ENCODE measurements around the gene CFAP20DC.

The CFAP20DC gene

GRCh38 chr3:58784888-58785287, 264.9 kb downstream of the CFAP20DC start:
- DNase-seq (ENCODE audit: low read depth): no peak
- TF ChIP-seq CTCF (IDR thresholded peaks at IDR 0.05; ENCODE audit: low read length, missing control alignments): no peak
- H3K4me3 ChIP-seq (replicated peaks; ENCODE audit: low read depth, low read length): no peak overlapping the region

GRCh38 chr3:58784425-58784824, 265.4 kb downstream of the CFAP20DC start:
- DNase-seq (ENCODE audit: low read depth): no peak
- no peak for TF ChIP-seq CTCF (IDR thresholded peaks at IDR 0.05; ENCODE audit: low read length, missing control alignments)

DNA sequence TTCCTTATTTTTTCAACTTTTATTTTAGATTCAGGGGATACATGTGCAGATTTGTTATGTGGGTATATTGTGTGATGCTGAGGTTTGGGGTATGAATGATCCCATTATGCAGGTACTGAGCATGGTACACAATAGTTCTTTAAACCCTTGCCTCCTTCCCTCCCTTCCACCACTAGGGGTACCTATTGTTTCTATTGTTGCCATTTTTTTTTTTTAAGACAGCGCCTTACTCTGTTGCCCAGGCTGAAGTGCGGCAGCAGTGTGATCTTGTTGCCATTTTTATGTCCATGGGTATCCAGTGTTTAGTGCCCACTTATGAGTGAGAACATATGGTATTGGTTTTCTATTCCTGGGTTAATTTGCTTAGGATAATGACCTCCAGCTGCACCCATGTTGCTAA, 266.0 kb downstream of the CFAP20DC start:
- TF ChIP-seq CTCF (IDR thresholded peaks at IDR 0.05; ENCODE audit: low read length, missing control alignments): no peak
- no peak for DNase-seq (ENCODE audit: low read depth)
- no peak overlapping the region for H3K4me3 ChIP-seq (replicated peaks; ENCODE audit: low read depth, low read length)

More at GRCh38 chr3:58784425-58784824, 265.4 kb downstream of the CFAP20DC start:
- H3K4me3 ChIP-seq (replicated peaks; ENCODE audit: low read depth, low read length): no peak overlapping the region

- H3K4me3 ChIP-seq (replicated peaks; ENCODE audit: low read depth, low read length): no peak overlapping the region
- TF ChIP-seq CTCF (IDR thresholded peaks at IDR 0.05; ENCODE audit: low read length, missing control alignments): no peak
- no peak for DNase-seq (ENCODE audit: low read depth)
Observed at GRCh38 chr3:58779934-58780333, 269.9 kb downstream of the CFAP20DC start.

DNA sequence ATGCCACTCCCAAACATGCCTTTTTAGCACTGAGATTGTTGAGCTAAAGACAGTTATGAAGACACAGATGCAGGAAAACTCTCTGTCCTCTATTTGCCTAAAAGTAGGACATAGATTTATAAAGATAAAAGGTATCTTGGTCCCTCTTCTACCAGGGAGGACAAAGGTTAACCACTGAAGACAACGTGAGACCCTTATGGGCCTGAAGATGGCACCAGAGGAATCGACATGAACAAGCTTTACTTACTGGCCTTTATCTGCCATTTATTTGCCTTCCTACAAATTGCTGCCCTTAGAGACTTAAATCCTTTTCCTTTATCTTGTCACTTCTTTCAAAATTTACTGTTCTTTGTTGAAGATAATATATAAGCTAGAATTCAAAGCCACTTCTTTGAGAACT, 273.6 kb downstream of the CFAP20DC start:
- TF ChIP-seq CTCF (IDR thresholded peaks at IDR 0.05; ENCODE audit: low read length, missing control alignments): no peak
- no peak for DNase-seq (ENCODE audit: low read depth)
- H3K4me3 ChIP-seq (replicated peaks; ENCODE audit: low read depth, low read length): no peak overlapping the region

DNA sequence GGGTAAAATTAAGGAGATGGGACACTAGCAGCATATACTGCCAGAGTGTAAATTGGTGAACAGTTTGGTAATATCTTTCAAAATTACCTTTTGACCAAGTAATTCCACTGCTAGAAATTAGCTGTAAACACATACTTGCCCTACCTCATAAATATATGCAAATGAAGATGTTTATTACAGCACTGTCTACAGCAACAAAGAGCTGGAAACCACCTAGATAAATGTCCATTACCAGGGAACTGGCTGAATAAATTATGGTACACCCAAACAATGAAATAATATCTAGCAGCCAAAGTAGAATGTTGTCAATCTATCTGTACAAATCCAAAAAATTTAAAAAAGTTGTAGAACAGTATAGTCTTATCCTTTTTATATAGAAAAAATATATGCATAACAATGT, 277.4 kb downstream of the CFAP20DC start:
- DNase-seq (ENCODE audit: low read depth): no peak
- TF ChIP-seq CTCF (IDR thresholded peaks at IDR 0.05; ENCODE audit: low read length, missing control alignments): no peak
- no peak overlapping the region for H3K4me3 ChIP-seq (replicated peaks; ENCODE audit: low read depth, low read length)

- no peak for DNase-seq (ENCODE audit: low read depth)
- TF ChIP-seq CTCF (IDR thresholded peaks at IDR 0.05; ENCODE audit: low read length, missing control alignments): no peak
Observed at GRCh38 chr3:58769065-58769464, 280.8 kb downstream of the CFAP20DC start.

More at GRCh38 chr3:58769065-58769464, 280.8 kb downstream of the CFAP20DC start:
- no peak overlapping the region for H3K4me3 ChIP-seq (replicated peaks; ENCODE audit: low read depth, low read length)

Measured in fibroblast of pulmonary artery (primary cell).